ENCODE results near the gene DZIP1L. TPM values are rescaled to one million over a fixed set of nuclear protein-coding genes. Genes with fewer than 3 reads are reported as not detected.

Gene DZIP1L
- total RNA-seq, 1 experiment from 2014 or later: 3.8 TPM

- no peak overlapping the region for H3K27ac ChIP-seq (ENCODE audit: low read length)
- ATAC-seq (no peak), DNase-seq (no peak)
- H3K9ac ChIP-seq (ENCODE audit: low read length): no peak overlapping the region
- H4K20me1 ChIP-seq (ENCODE audit: low read length): no peaks in the 10 kb centered on the region
- no TSS peak for BruUV-seq (replicated peaks)
- ChIA-PET POLR2A (ENCODE audit: unreplicated experiment) (no interaction called here), CTCF (no interaction called here)
- no peak overlapping the region for H3K4me2 ChIP-seq (ENCODE audit: low read length)
- no peaks in the 10 kb centered on the region for H3K79me2 ChIP-seq (ENCODE audit: low read length)
- no peak overlapping the region for H3K4me3 ChIP-seq (ENCODE audit: low read length)
- H3K9me2 ChIP-seq (replicated peaks; ENCODE audit: low read length): no peaks in the 10 kb centered on the region
- no peak overlapping the region for H2AFZ ChIP-seq (ENCODE audit: low read length)
- no peaks in the 10 kb centered on the region for H3F3A ChIP-seq (ENCODE audit: low read length, unreplicated experiment)
- no peaks in the 10 kb centered on the region for H3K9me3 ChIP-seq (ENCODE audit: low read length)
- no peaks in the 10 kb centered on the region for H3K4me1 ChIP-seq (ENCODE audit: insufficient read depth, low read length)
- H3K27me3 ChIP-seq (ENCODE audit: low read length): no peaks in the 10 kb centered on the region
- intact Hi-C loops (cut with micrococcal nuclease): no loop called here
- no peaks in the 10 kb centered on the region for H3K36me3 ChIP-seq (ENCODE audit: low read depth, low read length)
- TF ChIP-seq CTCF (conservative IDR thresholded peaks at IDR 0.05; ENCODE audit: low read depth, low read length) (no peak), EZH2 (IDR thresholded peaks at IDR 0.05; ENCODE audit: low read length, unreplicated experiment) (no peak), EZH2phosphoT487 (IDR thresholded peaks at IDR 0.05; ENCODE audit: borderline replicate concordance, low read length) (no peak)
Measured at GRCh38 chr3:138032567-138032966, 82.8 kb downstream of the DZIP1L start.

GRCh38 chr3:138031536-138031935 lies 83.9 kb downstream of the DZIP1L start:
- Histone ChIP-seq H3K9ac (ENCODE audit: low read length) (no peak overlapping the region), H3F3A (ENCODE audit: low read length, unreplicated experiment) (no peaks in the 10 kb centered on the region), H3K4me2 (ENCODE audit: low read length) (no peak overlapping the region), H3K4me1 (ENCODE audit: insufficient read depth, low read length) (no peaks in the 10 kb centered on the region), H3K9me3 (ENCODE audit: low read length) (no peaks in the 10 kb centered on the region), H4K20me1 (ENCODE audit: low read length) (no peaks in the 10 kb centered on the region), H3K36me3 (ENCODE audit: low read depth, low read length) (no peaks in the 10 kb centered on the region), H3K27me3 (ENCODE audit: low read length) (no peaks in the 10 kb centered on the region), H3K4me3 (ENCODE audit: low read length) (no peak overlapping the region), H3K9me2 (replicated peaks; ENCODE audit: low read length) (no peaks in the 10 kb centered on the region), H3K79me2 (ENCODE audit: low read length) (no peaks in the 10 kb centered on the region), H2AFZ (ENCODE audit: low read length) (no peak overlapping the region), H3K27ac (ENCODE audit: low read length) (no peak overlapping the region)
- TF ChIP-seq EZH2 (IDR thresholded peaks at IDR 0.05; ENCODE audit: low read length, unreplicated experiment): no peak
- no peak for TF ChIP-seq CTCF (conservative IDR thresholded peaks at IDR 0.05; ENCODE audit: low read depth, low read length)
- TF ChIP-seq EZH2phosphoT487 (IDR thresholded peaks at IDR 0.05; ENCODE audit: borderline replicate concordance, low read length): no peak
- no peak for DNase-seq
- no TSS peak for BruUV-seq (replicated peaks)
- POLR2A ChIA-PET (ENCODE audit: unreplicated experiment): no interaction called here
- intact Hi-C loops (cut with micrococcal nuclease): no loop called here
- no peak for ATAC-seq
- CTCF ChIA-PET: no interaction called here

- Histone ChIP-seq H3K27me3 (ENCODE audit: low read length) (no peaks in the 10 kb centered on the region), H3K27ac (ENCODE audit: low read length) (no peak overlapping the region), H2AFZ (ENCODE audit: low read length) (no peak overlapping the region), H3K4me1 (ENCODE audit: insufficient read depth, low read length) (no peaks in the 10 kb centered on the region), H3F3A (ENCODE audit: low read length, unreplicated experiment) (no peaks in the 10 kb centered on the region), H3K4me3 (ENCODE audit: low read length) (no peak overlapping the region), H3K9ac (ENCODE audit: low read length) (no peak overlapping the region), H3K9me2 (replicated peaks; ENCODE audit: low read length) (no peaks in the 10 kb centered on the region), H4K20me1 (ENCODE audit: low read length) (no peaks in the 10 kb centered on the region), H3K36me3 (ENCODE audit: low read depth, low read length) (no peaks in the 10 kb centered on the region), H3K9me3 (ENCODE audit: low read length) (no peaks in the 10 kb centered on the region), H3K79me2 (ENCODE audit: low read length) (no peaks in the 10 kb centered on the region), H3K4me2 (ENCODE audit: low read length) (no peak overlapping the region)
- no peak for TF ChIP-seq EZH2phosphoT487 (IDR thresholded peaks at IDR 0.05; ENCODE audit: borderline replicate concordance, low read length)
- TF ChIP-seq EZH2 (IDR thresholded peaks at IDR 0.05; ENCODE audit: low read length, unreplicated experiment): no peak
- no peak for TF ChIP-seq CTCF (conservative IDR thresholded peaks at IDR 0.05; ENCODE audit: low read depth, low read length)
- ChIA-PET CTCF (no interaction called here), POLR2A (ENCODE audit: unreplicated experiment) (interaction anchor here (0.7 kb wide), 1 partner anchor 12 kb away, joined by 3 read pairs; no protein-coding TSS in a partner anchor)
- ATAC-seq: no peak
- no peak for DNase-seq
- no TSS peak for BruUV-seq (replicated peaks)
- intact Hi-C loops (cut with micrococcal nuclease): no loop called here
Measured at GRCh38 chr3:138030734-138031280, 84.6 kb downstream of the DZIP1L start.

Data from PC-3 (cell line).